A673 (cell line): ENCODE results near the gene XAB2. TPM values are rescaled to one million over a fixed set of nuclear protein-coding genes. Genes with fewer than 3 reads are reported as not detected.

Source experiments
- BruUV-seq: library from RNA; stranded (reverse); fragments of 400-500 nt; replicated peaks from 2 replicates; lab custom pipeline; 2021; lab: Mats Ljungman, UMichigan
- CTCF ChIA-PET: fragments of 300-600 bp; sonication (Branson Sonifier 250); formaldehyde crosslinking; loops from one replicate; lab custom pipeline; 2022; ENCODE audit warnings: antibody characterized with exemption; lab: Charles Lee
- POLR2A ChIA-PET: fragments of 300-600 bp; sonication (Branson Sonifier 250); formaldehyde crosslinking; loops from one replicate; lab custom pipeline; 2022; ENCODE audit warnings: antibody characterized with exemption; ENCODE audit not compliant: low non-redundant PET; lab: Charles Lee
- DNase-seq: peaks from one replicate; pipeline ENCODE4 v3.0.0-alpha.2; 2015; ENCODE audit warnings: low spot score
- H3K27ac ChIP-seq: fragments of 200-600 bp; sonication (generic); 2 replicates; pipeline ENCODE4 v1.5.1; 2016; ENCODE audit warnings: mixed run types, low read depth, mild to moderate bottlenecking, mixed read lengths, antibody characterized with exemption, low read length; ENCODE audit not compliant: poor library complexity, severe bottlenecking
- H3K27me3 ChIP-seq: fragments of 200-600 bp; sonication (generic); replicated peaks from 2 replicates; pipeline ENCODE4 v1.6.1; 2017; ENCODE audit warnings: mixed run types, low read depth, mild to moderate bottlenecking, mixed read lengths, antibody characterized with exemption, low read length; ENCODE audit not compliant: insufficient read depth, poor library complexity
- H3K36me3 ChIP-seq: fragments of 200-600 bp; sonication (generic); 2 replicates; pipeline ENCODE4 v1.6.1; 2016; ENCODE audit warnings: mixed run types, mild to moderate bottlenecking, mixed read lengths, antibody characterized with exemption, low read length; ENCODE audit not compliant: insufficient read depth, poor library complexity, severe bottlenecking
- H3K4me1 ChIP-seq: fragments of 200-600 bp; sonication (generic); 2 replicates; pipeline ENCODE4 v1.6.1; 2017; ENCODE audit warnings: mixed run types, mild to moderate bottlenecking, mixed read lengths, antibody characterized with exemption, low read length; ENCODE audit not compliant: insufficient read depth, poor library complexity, severe bottlenecking
- H3K4me3 ChIP-seq: fragments of 200-600 bp; sonication (generic); 2 replicates; pipeline ENCODE4 v1.5.1; 2016; ENCODE audit warnings: low read depth, mixed run types, mild to moderate bottlenecking, mixed read lengths, low read length; ENCODE audit not compliant: poor library complexity, severe bottlenecking
- H3K9me3 ChIP-seq: fragments of 200-600 bp; sonication (generic); 2 replicates; pipeline ENCODE4 v1.6.1; 2016; ENCODE audit warnings: mixed run types, low read depth, mild to moderate bottlenecking, mixed read lengths, antibody characterized with exemption, low read length; ENCODE audit not compliant: poor library complexity, severe bottlenecking
- EZH2 ChIP-seq: fragments of 200-600 bp; sonication (generic); IDR thresholded peaks from 2 replicates; pipeline ENCODE4 v1.6.1; 2017; ENCODE audit warnings: borderline replicate concordance, low read depth, mild to moderate bottlenecking, mixed read lengths, antibody characterized with exemption, low read length; ENCODE audit not compliant: poor library complexity, severe bottlenecking
- intact Hi-C: fragments of 100-400 bp; cut with micrococcal nuclease; formaldehyde crosslinking; loops from one replicate; pipeline ENCODE4 v1.10.0; 2022; ENCODE audit not compliant: unreplicated experiment
- total RNA-seq: library from RNA; stranded (reverse); gene quantifications from 2 replicates; pipeline ENCODE4 v1.2.3, GENCODE V29; 2021
- TF ChIP-seq, protein P1 (sequence below): fragments of 300-800, 200-600 bp; sonication (generic); conservative IDR thresholded peaks from 2 replicates; pipeline ENCODE4 v1.5.1; 2017; ENCODE audit warnings: low read depth, mild to moderate bottlenecking, antibody characterized with exemption, low read length, moderate library complexity, mixed read lengths

XAB2 gene
- total RNA-seq, 1 experiment from 2014 or later, result 46.8 TPM

DNA sequence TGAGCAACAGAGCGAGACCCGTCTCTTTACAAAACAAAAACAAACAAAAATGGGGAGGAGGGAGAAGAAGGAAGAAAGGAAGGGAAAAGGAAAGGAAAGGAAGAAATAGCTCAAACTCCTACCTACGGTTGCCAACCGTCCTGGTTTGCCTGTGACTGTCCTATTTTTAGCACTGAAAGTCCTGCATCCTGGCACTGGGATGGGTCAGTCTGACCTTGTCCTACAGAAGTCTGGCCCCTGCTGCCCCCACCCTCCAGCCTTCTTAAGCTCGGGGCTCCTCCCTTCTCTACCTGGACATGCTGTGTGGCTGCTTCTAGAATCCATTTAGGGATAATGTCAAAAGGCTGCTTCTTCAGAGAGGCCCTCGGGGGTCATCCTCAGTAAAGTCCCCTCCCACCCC is 6.3 kb upstream of the XAB2 start:
- H3K4me3 ChIP-seq, result peak overlapping the region; percentile 79
- no peaks in the 10 kb centered on the region for H3K27me3 ChIP-seq
- no peak overlapping the region for H3K27ac ChIP-seq
- no peaks in the 10 kb centered on the region for H3K9me3 ChIP-seq
- no peak for DNase-seq
- BruUV-seq, result no TSS peak
- H3K36me3 ChIP-seq, result no peaks in the 10 kb centered on the region
- ChIA-PET CTCF (no interaction called here), POLR2A (no interaction called here)
- peaks cover 10% of the 10 kb centered on the region for H3K4me1 ChIP-seq
- intact Hi-C loops, result no loop called here
- TF ChIP-seq, protein P1, sequence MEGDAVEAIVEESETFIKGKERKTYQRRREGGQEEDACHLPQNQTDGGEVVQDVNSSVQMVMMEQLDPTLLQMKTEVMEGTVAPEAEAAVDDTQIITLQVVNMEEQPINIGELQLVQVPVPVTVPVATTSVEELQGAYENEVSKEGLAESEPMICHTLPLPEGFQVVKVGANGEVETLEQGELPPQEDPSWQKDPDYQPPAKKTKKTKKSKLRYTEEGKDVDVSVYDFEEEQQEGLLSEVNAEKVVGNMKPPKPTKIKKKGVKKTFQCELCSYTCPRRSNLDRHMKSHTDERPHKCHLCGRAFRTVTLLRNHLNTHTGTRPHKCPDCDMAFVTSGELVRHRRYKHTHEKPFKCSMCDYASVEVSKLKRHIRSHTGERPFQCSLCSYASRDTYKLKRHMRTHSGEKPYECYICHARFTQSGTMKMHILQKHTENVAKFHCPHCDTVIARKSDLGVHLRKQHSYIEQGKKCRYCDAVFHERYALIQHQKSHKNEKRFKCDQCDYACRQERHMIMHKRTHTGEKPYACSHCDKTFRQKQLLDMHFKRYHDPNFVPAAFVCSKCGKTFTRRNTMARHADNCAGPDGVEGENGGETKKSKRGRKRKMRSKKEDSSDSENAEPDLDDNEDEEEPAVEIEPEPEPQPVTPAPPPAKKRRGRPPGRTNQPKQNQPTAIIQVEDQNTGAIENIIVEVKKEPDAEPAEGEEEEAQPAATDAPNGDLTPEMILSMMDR, result no peak
- TF ChIP-seq EZH2, result no peak

- H3K4me3 ChIP-seq, result no peak within 1 kb of the TSS
- ChIA-PET POLR2A (no interaction called here), CTCF (no interaction called here)
Observed at GRCh38 chr19:7633698-7634097, 4.4 kb upstream of the XAB2 start, which contains the start of gene PCP2. TSS of gene PCP2 (minus strand) at chr19:7633719. CDS start at chr19:7633457, 262 bp downstream.

DNA sequence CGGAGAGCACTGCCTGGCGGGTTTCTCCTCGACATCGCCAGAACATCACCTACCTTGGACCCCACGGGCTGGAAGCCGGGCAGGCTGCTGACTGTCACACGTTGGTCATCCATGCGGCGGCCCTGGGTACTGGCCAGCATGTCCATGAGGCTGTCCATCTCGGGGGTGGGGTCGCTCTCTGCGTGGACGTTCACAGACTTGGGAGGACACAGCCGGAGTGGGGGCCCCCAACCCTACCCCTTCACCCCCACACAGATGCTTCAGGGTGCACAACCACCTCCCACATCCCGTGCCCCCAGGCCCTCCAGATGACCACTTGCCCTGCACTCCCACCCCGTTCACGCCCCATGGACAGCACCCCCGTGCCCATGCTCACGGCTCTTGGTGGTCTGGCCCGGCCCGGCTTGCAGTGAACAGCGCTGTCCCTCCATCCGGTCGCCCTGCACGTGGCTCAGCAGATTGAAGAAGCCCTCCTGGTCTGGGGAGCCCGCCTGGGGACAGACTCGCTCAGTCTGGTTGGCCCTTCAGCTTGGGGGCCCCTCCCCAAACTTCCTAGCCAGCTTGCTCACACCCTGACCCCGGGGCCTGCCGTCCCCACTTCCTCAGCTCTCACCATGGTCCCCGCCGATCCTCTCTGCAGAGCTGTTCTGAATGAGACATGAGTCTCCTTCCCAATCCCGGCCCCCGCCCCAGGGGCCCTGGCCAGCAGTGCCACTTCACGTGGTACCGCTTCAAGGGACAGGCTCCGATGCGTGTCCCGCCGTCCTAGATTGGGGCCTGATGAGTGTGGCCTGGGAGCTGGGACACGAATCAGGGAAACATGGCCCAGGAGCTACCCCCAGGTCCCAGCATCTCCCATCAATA is 3.2 kb upstream of the XAB2 start:
- Histone ChIP-seq H3K9me3 (no peaks in the 10 kb centered on the region), H3K4me1 (peaks cover 20% of the 10 kb centered on the region), H3K4me3 (no peak overlapping the region), H3K27me3 (no peaks in the 10 kb centered on the region), H3K27ac (no peak overlapping the region), H3K36me3 (no peaks in the 10 kb centered on the region)
- BruUV-seq, result no TSS peak
- TF ChIP-seq, protein P1, result no peak
- no peak for TF ChIP-seq EZH2
- ChIA-PET POLR2A (no interaction called here), CTCF (no interaction called here)
- intact Hi-C loops, result no loop called here
- DNase-seq, result no peak

More at GRCh38 chr19:7633698-7634097, 4.4 kb upstream of the XAB2 start, which contains the start of gene PCP2:
- H3K36me3 ChIP-seq, result no peaks in the 10 kb centered on the region
- H3K4me1 ChIP-seq, result peaks cover 16% of the 10 kb centered on the region
- no peak for DNase-seq
- no peak within 1 kb of the TSS for H3K27ac ChIP-seq
- intact Hi-C loops, result no loop called here
- TF ChIP-seq, protein P1, result no peak
- no peak for TF ChIP-seq EZH2
- no TSS peak for BruUV-seq
- no peaks in the 10 kb centered on the region for H3K27me3 ChIP-seq
- H3K9me3 ChIP-seq, result no peaks in the 10 kb centered on the region
